ENCODE data around the gene NAE1.

NAE1 gene

DNA sequence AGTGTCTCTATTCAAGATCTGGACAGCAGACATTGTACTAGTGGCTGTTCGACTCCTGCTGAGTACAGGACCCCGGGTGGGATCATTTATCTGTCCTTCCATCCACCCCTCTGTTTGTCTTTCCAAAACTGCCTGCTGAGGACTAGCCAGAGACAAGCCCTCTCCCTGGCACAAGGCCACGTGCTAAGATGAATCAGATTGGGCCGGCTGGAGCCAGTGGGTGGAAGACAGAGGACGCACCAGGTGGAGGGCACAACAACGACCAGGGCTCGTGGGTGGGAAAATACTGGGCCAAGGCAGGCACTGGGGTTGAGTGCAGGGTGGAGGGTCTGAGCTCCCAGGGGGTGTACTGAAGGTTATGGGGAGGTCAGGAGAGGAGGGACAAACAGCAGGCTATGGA is 12.0 kb upstream of the NAE1 start:
- in situ Hi-C loops (cut with MboI; ENCODE audit: low sequenced_read_pairs, unreplicated experiment) = no loop called here
- no peak for DNase-seq (ENCODE audit: low spot score)
- TF ChIP-seq, protein P1, sequence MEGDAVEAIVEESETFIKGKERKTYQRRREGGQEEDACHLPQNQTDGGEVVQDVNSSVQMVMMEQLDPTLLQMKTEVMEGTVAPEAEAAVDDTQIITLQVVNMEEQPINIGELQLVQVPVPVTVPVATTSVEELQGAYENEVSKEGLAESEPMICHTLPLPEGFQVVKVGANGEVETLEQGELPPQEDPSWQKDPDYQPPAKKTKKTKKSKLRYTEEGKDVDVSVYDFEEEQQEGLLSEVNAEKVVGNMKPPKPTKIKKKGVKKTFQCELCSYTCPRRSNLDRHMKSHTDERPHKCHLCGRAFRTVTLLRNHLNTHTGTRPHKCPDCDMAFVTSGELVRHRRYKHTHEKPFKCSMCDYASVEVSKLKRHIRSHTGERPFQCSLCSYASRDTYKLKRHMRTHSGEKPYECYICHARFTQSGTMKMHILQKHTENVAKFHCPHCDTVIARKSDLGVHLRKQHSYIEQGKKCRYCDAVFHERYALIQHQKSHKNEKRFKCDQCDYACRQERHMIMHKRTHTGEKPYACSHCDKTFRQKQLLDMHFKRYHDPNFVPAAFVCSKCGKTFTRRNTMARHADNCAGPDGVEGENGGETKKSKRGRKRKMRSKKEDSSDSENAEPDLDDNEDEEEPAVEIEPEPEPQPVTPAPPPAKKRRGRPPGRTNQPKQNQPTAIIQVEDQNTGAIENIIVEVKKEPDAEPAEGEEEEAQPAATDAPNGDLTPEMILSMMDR (IDR thresholded peaks at IDR 0.05; ENCODE audit: borderline replicate concordance, control extremely low read depth, extremely low read depth, insufficient read depth, missing control alignments) = no peak

DNA sequence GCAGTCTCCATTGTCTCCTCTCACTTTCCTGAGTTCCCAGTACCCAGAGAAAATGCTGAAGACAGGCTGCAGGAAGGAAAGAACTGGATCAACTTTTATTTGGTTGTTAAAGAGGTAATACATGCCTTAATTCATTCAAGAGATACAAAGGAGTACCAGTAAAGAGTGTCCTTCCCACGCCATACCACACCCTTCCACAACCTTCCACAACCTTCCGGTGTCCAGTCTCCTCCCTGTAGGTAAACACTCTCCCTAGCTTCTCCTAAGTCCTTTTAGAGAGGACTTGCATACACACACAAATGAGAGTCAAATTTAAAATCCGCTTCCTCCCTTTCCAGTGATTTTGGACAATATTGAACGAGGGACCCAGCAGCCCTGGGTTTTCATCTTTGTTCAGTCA is 10.6 kb upstream of the NAE1 start:
- DNase-seq (ENCODE audit: low spot score) = no peak
- in situ Hi-C loops (cut with MboI; ENCODE audit: low sequenced_read_pairs, unreplicated experiment) = no loop called here
- TF ChIP-seq, protein P1 (IDR thresholded peaks at IDR 0.05; ENCODE audit: borderline replicate concordance, control extremely low read depth, extremely low read depth, insufficient read depth, missing control alignments) = no peak

DNA sequence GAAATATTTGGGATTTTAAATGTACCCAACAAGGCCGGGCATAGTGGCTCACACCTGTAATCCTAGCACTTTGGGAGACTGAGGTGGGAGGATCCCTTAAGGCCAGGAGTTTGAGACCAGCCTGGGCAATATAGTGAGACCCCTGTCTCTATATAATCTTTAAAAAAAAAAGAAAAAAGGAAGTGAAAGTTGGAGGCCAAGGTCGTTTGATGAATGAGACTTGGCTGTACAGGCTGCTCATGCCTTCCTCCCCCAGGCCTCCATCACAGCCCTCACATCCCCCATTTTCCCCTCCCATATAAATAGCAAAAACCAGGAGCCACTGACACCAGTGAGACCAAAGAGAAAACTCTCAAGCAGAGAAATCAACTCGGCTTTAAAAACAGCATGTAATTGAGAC is 10.1 kb upstream of the NAE1 start:
- in situ Hi-C loops (cut with MboI; ENCODE audit: low sequenced_read_pairs, unreplicated experiment) = no loop called here
- TF ChIP-seq, protein P1 (IDR thresholded peaks at IDR 0.05; ENCODE audit: borderline replicate concordance, control extremely low read depth, extremely low read depth, insufficient read depth, missing control alignments) = no peak
- no peak for DNase-seq (ENCODE audit: low spot score)

DNA sequence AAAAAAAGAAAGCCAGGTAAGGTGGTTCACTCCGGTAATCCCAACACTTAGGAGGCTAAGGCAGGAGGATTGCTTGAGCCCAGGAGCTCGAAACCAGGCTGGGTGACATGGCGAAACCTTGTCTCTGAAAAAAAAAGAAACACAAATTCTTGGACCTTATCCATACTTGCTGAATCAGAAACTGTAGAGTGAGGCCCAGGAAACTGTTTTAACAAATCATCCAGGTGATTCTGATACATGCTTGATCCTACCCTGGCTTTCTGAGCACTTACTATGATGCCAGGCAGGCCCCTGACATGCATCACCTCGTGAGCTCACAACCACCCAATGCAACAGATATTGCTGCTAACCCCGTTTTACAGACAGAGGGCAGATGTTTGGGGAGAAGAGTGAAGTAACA is 4.0 kb upstream of the NAE1 start:
- in situ Hi-C loops (cut with MboI; ENCODE audit: low sequenced_read_pairs, unreplicated experiment) = no loop called here
- no peak for DNase-seq (ENCODE audit: low spot score)
- TF ChIP-seq, protein P1 (IDR thresholded peaks at IDR 0.05; ENCODE audit: borderline replicate concordance, control extremely low read depth, extremely low read depth, insufficient read depth, missing control alignments) = no peak

DNA sequence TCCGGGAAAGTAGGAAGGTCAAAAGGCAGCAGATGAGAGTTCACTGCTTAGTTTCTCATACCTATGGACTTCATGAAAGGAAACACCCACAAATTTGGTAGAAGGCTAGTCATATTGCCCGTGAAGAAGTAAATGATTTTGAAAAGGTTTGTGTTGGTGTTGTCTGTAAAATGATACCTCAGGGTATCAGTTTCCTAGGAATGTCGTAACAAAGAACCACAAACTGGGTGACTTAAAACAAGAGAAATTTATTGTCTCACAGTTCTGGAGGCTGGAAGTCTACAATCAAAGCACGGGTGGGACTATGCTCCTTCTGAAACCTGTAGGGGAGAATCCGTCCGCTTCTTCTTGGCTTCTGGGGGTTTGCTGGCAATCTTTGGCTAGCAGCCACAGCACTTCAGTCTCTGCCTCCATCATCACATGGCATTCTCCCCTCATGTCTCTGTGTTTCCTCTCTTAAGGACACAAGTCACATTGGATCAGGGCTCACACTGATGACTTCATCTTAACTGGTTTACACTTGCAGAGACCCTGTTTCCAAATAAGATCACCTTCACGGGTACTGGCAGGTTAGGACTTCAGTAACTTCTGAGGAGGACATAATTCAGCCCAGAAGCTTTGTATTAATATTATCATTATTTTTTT is 2.0 kb upstream of the NAE1 start:
- DNase-seq (ENCODE audit: low spot score) = no peak
- TF ChIP-seq, protein P1 (IDR thresholded peaks at IDR 0.05; ENCODE audit: borderline replicate concordance, control extremely low read depth, extremely low read depth, insufficient read depth, missing control alignments) = no peak
- in situ Hi-C loops (cut with MboI; ENCODE audit: low sequenced_read_pairs, unreplicated experiment) = no loop called here

DNA sequence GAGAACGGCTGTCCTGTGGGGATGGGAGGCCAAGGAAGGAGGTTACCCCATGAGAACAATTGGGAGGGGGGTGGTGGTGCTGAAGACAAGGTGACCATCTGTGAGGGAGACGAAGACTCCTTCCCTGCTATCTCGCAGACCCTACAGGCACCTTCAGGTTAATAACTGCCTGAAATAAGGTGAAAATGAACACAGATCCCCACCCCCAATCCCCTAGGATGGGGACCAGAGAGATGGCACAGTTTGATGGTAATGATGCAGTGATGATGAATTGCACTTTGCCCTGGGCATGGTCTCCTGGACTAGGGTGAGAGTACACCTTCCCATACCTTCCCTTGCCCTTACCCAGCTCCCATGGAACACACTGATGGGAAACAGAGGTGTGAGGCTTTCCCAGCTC is 1.4 kb upstream of the NAE1 start:
- in situ Hi-C loops (cut with MboI; ENCODE audit: low sequenced_read_pairs, unreplicated experiment) = no loop called here

More for the DNA sequence above, 1.4 kb upstream of the NAE1 start:
- no peak for DNase-seq (ENCODE audit: low spot score)
- TF ChIP-seq, protein P1 (IDR thresholded peaks at IDR 0.05; ENCODE audit: borderline replicate concordance, control extremely low read depth, extremely low read depth, insufficient read depth, missing control alignments) = no peak
